ENCODE measurements around the gene DCC. TPM values are rescaled to one million over a fixed set of nuclear protein-coding genes. Genes with fewer than 3 reads are reported as not detected.

Gene DCC
- total RNA-seq, 1 donor from 2014 or later = 14.7 TPM

- no peaks in the 10 kb centered on the region for H3K4me1 Mint-ChIP-seq (ENCODE audit: unreplicated experiment)
- no peak for DNase-seq (ENCODE audit: low spot score)
- no peaks in the 10 kb centered on the region for H3K9me3 Mint-ChIP-seq (ENCODE audit: unreplicated experiment)
- no peaks in the 10 kb centered on the region for H3K36me3 Mint-ChIP-seq (ENCODE audit: low read depth, unreplicated experiment)
- peaks cover 1% of the 10 kb centered on the region for H3K27me3 Mint-ChIP-seq (ENCODE audit: unreplicated experiment)
- H3K27ac Mint-ChIP-seq (ENCODE audit: unreplicated experiment) = no peak overlapping the region
- no peak overlapping the region for H3K4me3 Mint-ChIP-seq (ENCODE audit: unreplicated experiment)
- TF ChIP-seq, protein P1, sequence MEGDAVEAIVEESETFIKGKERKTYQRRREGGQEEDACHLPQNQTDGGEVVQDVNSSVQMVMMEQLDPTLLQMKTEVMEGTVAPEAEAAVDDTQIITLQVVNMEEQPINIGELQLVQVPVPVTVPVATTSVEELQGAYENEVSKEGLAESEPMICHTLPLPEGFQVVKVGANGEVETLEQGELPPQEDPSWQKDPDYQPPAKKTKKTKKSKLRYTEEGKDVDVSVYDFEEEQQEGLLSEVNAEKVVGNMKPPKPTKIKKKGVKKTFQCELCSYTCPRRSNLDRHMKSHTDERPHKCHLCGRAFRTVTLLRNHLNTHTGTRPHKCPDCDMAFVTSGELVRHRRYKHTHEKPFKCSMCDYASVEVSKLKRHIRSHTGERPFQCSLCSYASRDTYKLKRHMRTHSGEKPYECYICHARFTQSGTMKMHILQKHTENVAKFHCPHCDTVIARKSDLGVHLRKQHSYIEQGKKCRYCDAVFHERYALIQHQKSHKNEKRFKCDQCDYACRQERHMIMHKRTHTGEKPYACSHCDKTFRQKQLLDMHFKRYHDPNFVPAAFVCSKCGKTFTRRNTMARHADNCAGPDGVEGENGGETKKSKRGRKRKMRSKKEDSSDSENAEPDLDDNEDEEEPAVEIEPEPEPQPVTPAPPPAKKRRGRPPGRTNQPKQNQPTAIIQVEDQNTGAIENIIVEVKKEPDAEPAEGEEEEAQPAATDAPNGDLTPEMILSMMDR (IDR thresholded peaks at IDR 0.05; ENCODE audit: unreplicated experiment) = no peak
These were observed 128.5 kb downstream of the DCC start for GRCh38 chr18:52468496-52468895.

GRCh38 chr18:52475325-52475724, 135.3 kb downstream of the DCC start:
- H3K9me3 Mint-ChIP-seq (ENCODE audit: unreplicated experiment) = no peaks in the 10 kb centered on the region
- TF ChIP-seq, protein P1 (IDR thresholded peaks at IDR 0.05; ENCODE audit: unreplicated experiment) = no peak
- H3K4me3 Mint-ChIP-seq (ENCODE audit: unreplicated experiment) = no peak overlapping the region
- DNase-seq (ENCODE audit: low spot score) = no peak
- H3K4me1 Mint-ChIP-seq (ENCODE audit: unreplicated experiment) = no peaks in the 10 kb centered on the region
- H3K36me3 Mint-ChIP-seq (ENCODE audit: low read depth, unreplicated experiment) = no peaks in the 10 kb centered on the region
- no peaks in the 10 kb centered on the region for H3K27me3 Mint-ChIP-seq (ENCODE audit: unreplicated experiment)
- H3K27ac Mint-ChIP-seq (ENCODE audit: unreplicated experiment) = no peak overlapping the region

- H3K9me3 Mint-ChIP-seq (ENCODE audit: unreplicated experiment) = no peaks in the 10 kb centered on the region
- no peak overlapping the region for H3K4me3 Mint-ChIP-seq (ENCODE audit: unreplicated experiment)
- H3K4me1 Mint-ChIP-seq (ENCODE audit: unreplicated experiment) = no peaks in the 10 kb centered on the region
- H3K27ac Mint-ChIP-seq (ENCODE audit: unreplicated experiment) = no peak overlapping the region
- H3K36me3 Mint-ChIP-seq (ENCODE audit: low read depth, unreplicated experiment) = no peaks in the 10 kb centered on the region
- DNase-seq (ENCODE audit: low spot score) = no peak
- TF ChIP-seq, protein P1 (IDR thresholded peaks at IDR 0.05; ENCODE audit: unreplicated experiment) = no peak
- H3K27me3 Mint-ChIP-seq (ENCODE audit: unreplicated experiment) = peaks cover 1% of the 10 kb centered on the region
These were observed 141.1 kb downstream of the DCC start for GRCh38 chr18:52481116-52481515.

- Mint-ChIP-seq H3K4me1 (ENCODE audit: unreplicated experiment) (no peaks in the 10 kb centered on the region), H3K9me3 (ENCODE audit: unreplicated experiment) (no peaks in the 10 kb centered on the region), H3K4me3 (ENCODE audit: unreplicated experiment) (no peak overlapping the region), H3K36me3 (ENCODE audit: low read depth, unreplicated experiment) (no peaks in the 10 kb centered on the region), H3K27ac (ENCODE audit: unreplicated experiment) (no peak overlapping the region), H3K27me3 (ENCODE audit: unreplicated experiment) (peaks cover 1% of the 10 kb centered on the region)
- DNase-seq (ENCODE audit: low spot score) = no peak
- TF ChIP-seq, protein P1 (IDR thresholded peaks at IDR 0.05; ENCODE audit: unreplicated experiment) = no peak
These were observed 145.0 kb downstream of the DCC start for GRCh38 chr18:52484977-52485376.

DNA sequence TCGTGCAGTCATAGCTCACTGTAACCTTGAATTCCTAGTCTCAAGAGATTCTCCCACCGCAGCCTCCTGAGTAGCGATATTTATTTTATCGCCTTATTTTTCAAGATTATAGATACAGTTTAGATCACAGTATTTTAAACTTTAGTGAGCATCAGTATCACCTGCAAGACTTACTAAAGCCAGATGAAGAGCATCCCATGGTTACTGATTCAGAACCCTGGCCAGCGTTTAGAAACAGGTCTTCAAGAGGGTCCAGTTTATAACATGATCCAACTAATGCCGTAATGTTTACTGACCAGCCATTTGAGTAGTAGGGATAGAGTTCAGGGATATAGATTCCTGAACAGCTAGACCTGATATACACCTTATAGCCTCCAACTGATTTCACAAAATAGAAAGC, 146.1 kb downstream of the DCC start:
- no peak for DNase-seq (ENCODE audit: low spot score)
- H3K27ac Mint-ChIP-seq (ENCODE audit: unreplicated experiment) = no peak overlapping the region
- no peaks in the 10 kb centered on the region for H3K36me3 Mint-ChIP-seq (ENCODE audit: low read depth, unreplicated experiment)
- H3K4me1 Mint-ChIP-seq (ENCODE audit: unreplicated experiment) = no peaks in the 10 kb centered on the region
- no peaks in the 10 kb centered on the region for H3K9me3 Mint-ChIP-seq (ENCODE audit: unreplicated experiment)
- H3K27me3 Mint-ChIP-seq (ENCODE audit: unreplicated experiment) = peaks cover 1% of the 10 kb centered on the region
- no peak overlapping the region for H3K4me3 Mint-ChIP-seq (ENCODE audit: unreplicated experiment)
- TF ChIP-seq, protein P1 (IDR thresholded peaks at IDR 0.05; ENCODE audit: unreplicated experiment) = no peak

Data from endothelial cell (in vitro differentiated cells).